Measurements from ENCODE around the gene ULK2.

DNA sequence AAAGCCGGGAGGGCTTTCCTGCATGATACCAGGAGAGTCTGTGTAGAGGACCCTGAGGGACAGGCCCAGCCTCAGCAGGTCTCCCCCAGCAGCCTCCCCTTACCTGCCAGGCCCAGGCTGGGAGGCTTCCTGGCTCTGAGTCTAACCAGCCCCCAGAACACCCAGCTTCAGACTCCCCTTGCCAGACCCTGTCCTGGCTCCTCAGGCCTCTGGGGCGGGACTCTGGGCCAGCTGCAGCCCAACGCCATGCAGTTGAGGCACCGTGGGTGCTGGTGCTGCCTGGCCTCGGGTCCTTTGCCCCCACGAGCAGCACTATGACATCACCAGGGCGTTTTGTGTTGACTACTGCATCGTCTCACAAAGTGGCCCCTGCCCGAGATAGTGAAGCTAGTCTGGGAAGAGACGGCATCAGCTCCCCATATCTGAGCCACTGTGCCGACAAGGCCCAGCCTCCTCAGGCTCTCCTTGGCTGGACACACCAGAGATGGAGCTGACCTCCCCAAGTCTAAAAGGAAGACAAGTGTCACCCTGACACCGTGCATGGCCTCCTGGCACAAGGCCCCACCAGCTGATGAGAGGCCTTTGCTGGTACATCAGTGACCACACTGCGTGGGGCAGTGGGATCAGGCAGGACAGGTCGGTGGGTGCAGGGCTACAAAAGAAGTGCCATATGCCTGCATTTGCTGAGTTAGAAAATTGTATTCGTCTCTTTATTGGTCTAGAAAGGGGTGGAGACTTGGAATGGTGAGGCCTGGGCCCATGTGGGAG lies 130.2 kb downstream of the ULK2 start:
- TF ChIP-seq EP300 (IDR thresholded peaks at IDR 0.05) (no peak), POLR2AphosphoS5 (IDR thresholded peaks at IDR 0.05) (no peak), POLR2A (IDR thresholded peaks at IDR 0.05) (no peak)
- TF ChIP-seq, protein P1, sequence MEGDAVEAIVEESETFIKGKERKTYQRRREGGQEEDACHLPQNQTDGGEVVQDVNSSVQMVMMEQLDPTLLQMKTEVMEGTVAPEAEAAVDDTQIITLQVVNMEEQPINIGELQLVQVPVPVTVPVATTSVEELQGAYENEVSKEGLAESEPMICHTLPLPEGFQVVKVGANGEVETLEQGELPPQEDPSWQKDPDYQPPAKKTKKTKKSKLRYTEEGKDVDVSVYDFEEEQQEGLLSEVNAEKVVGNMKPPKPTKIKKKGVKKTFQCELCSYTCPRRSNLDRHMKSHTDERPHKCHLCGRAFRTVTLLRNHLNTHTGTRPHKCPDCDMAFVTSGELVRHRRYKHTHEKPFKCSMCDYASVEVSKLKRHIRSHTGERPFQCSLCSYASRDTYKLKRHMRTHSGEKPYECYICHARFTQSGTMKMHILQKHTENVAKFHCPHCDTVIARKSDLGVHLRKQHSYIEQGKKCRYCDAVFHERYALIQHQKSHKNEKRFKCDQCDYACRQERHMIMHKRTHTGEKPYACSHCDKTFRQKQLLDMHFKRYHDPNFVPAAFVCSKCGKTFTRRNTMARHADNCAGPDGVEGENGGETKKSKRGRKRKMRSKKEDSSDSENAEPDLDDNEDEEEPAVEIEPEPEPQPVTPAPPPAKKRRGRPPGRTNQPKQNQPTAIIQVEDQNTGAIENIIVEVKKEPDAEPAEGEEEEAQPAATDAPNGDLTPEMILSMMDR (IDR thresholded peaks at IDR 0.05): no peak
